K562 (cell line): ENCODE measurements around the gene DDX20. TPM values are rescaled to one million over a fixed set of nuclear protein-coding genes. Genes with fewer than 3 reads are reported as not detected.

Experiments
- ARID2 ChIP-seq: fragments of 450-650 bp; IDR thresholded peaks from 2 replicates; pipeline ENCODE4 v1.6.1; 2017; ENCODE audit warnings: antibody characterized with exemption, mild to moderate bottlenecking
- ATF7 ChIP-seq: fragments of 450-650 bp; IDR thresholded peaks from 2 replicates; pipeline ENCODE4 v1.7.1; 2014; ENCODE audit warnings: mild to moderate bottlenecking, moderate library complexity
- BDP1 ChIP-seq: IDR thresholded peaks from 3 replicates; pipeline ENCODE4 v1.6.1; 2011; ENCODE audit not compliant: insufficient read length, insufficient read depth
- CCNT2 ChIP-seq: IDR thresholded peaks from 2 replicates; pipeline ENCODE4 v1.6.1; 2011; ENCODE audit warnings: borderline replicate concordance, low read depth, mild to moderate bottlenecking, moderate library complexity, mixed read lengths, low read length; ENCODE audit not compliant: insufficient read length; ENCODE audit errors: extremely low read depth
- CHD4 ChIP-seq: fragments of 200-600 bp; sonication (generic); IDR thresholded peaks from 3 replicates; pipeline ENCODE4 v1.6.1; 2012; ENCODE audit warnings: low read depth, mild to moderate bottlenecking, mixed read lengths, low read length, inconsistent platforms; ENCODE audit not compliant: insufficient read depth, insufficient replicate concordance, poor library complexity, severe bottlenecking
- EGR1 ChIP-seq: fragments of 450-650 bp; conservative IDR thresholded peaks from 2 replicates; pipeline ENCODE4 v1.6.1; 2017; ENCODE audit warnings: mild to moderate bottlenecking
- EZH2 ChIP-seq: IDR thresholded peaks from 2 replicates; pipeline ENCODE4 v1.6.1; 2012; ENCODE audit warnings: low read depth, mild to moderate bottlenecking, inconsistent platforms, low read length, borderline replicate concordance
- HNRNPL ChIP-seq: fragments of 200-400 bp; formaldehyde crosslinking; IDR thresholded peaks from 2 replicates; pipeline ENCODE4 v1.6.1; 2017; ENCODE audit warnings: low read depth, mild to moderate bottlenecking, low read length
- MEF2A ChIP-seq: IDR thresholded peaks from 2 replicates; pipeline ENCODE4 v1.6.1; 2011; ENCODE audit warnings: low read depth, mild to moderate bottlenecking, low read length, moderate library complexity; ENCODE audit not compliant: control insufficient read depth
- MYC ChIP-seq, 2 experiments: fragments of 250-450 bp in 1 of 2; sonication (Bioruptor Pico) in 1 of 2; IDR thresholded peaks; 2 replicates each; pipeline versions ENCODE4 v1.5.1 to v1.6.1; 2012 to 2021; ENCODE audit warnings: low read depth in 2 of 2, borderline replicate concordance in 1 of 2, improper control_type of control experiment in 1 of 2, low read length in 1 of 2, mild to moderate bottlenecking in 1 of 2, moderate library complexity in 1 of 2
- NR2F6 ChIP-seq: fragments of 450-650 bp; formaldehyde crosslinking; IDR thresholded peaks from 2 replicates; pipeline ENCODE4 v1.4.0; 2020; ENCODE audit warnings: mild to moderate bottlenecking
- PPARD ChIP-seq: fragments of 250-450 bp; sonication (Bioruptor Pico); IDR thresholded peaks from 2 replicates; pipeline ENCODE4 v1.8.0; 2022; ENCODE audit warnings: inconsistent platforms, mild to moderate bottlenecking, moderate library complexity
- SIN3B ChIP-seq: fragments of 450-650 bp; IDR thresholded peaks from 2 replicates; pipeline ENCODE4 v1.6.1; 2017; ENCODE audit warnings: low read depth, mild to moderate bottlenecking, moderate library complexity
- SUPT5H ChIP-seq: fragments of 450-650 bp; IDR thresholded peaks from 2 replicates; pipeline ENCODE4 v1.6.1; 2016
- WHSC1 ChIP-seq: IDR thresholded peaks from one replicate; pipeline ENCODE4 v1.6.1; 2012; ENCODE audit warnings: low read length, control low read depth, inconsistent platforms
- ZNF184 ChIP-seq: sonication (generic); formaldehyde crosslinking; IDR thresholded peaks from 2 replicates; pipeline ENCODE4 v1.5.0; 2020; ENCODE audit warnings: missing genetic modification reagents
- ZNF239 ChIP-seq: fragments of 250-450 bp; sonication (Bioruptor Pico); IDR thresholded peaks from 2 replicates; pipeline ENCODE4 v1.4.0; 2020; ENCODE audit warnings: mild to moderate bottlenecking
- polyA plus RNA-seq, 8 experiments: library from polyadenylated mRNA; depleted of rRNA in 4 of 8; stranded (reverse) in 5 of 8; unstranded in 3 of 8; fragments of >200 nt; fragmentation: Nextera tagmentation in 2 of 8; fragmentation: Illumina TruSeq in 1 of 8; extraction: Ambion mirVana in 2 of 8; extraction: Trizol in 1 of 8; gene quantifications; 2 replicates each; pipeline versions ENCODE4 v1.2.1 to v1.2.3, GENCODE V29; 2011 to 2014; ENCODE audit warnings: inconsistent platforms in 1 of 8, missing spikeins in 1 of 8
- total RNA-seq, 7 experiments: library from RNA; depleted of rRNA in 6 of 7; stranded (reverse); fragments of >200 nt in 6 of 7; fragmentation: Illumina TruSeq in 2 of 7; extraction: Trizol in 2 of 7; gene quantifications; 2 replicates each; pipeline versions ENCODE4 v1.2.1 to v1.2.3, GENCODE V29; 2011 to 2021; ENCODE audit warnings: low replicate concordance in 1 of 7
- TF ChIP-seq, protein P1 (sequence below): sonication (generic); formaldehyde crosslinking; IDR thresholded peaks from 2 replicates; pipeline ENCODE4 v1.8.1; 2022; ENCODE audit warnings: missing genetic modification reagents
- TF ChIP-seq, protein P2 (sequence below): conservative IDR thresholded peaks from 2 replicates; pipeline ENCODE4 v1.6.1; 2011; ENCODE audit warnings: low read depth, mild to moderate bottlenecking, low read length; ENCODE audit not compliant: control insufficient read depth
- TF ChIP-seq, protein P3 (sequence below): sonication (generic); formaldehyde crosslinking; IDR thresholded peaks from 2 replicates; pipeline ENCODE4 v1.8.0; 2022; ENCODE audit warnings: mild to moderate bottlenecking, missing genetic modification reagents

Gene DDX20
- total and polyA plus RNA-seq, 9 of the 15 experiments (the other 6 are each of a cell fraction or from before 2014, with no cell fraction given) = 8.3 to 33.4 (median 24.5) TPM

DNA sequence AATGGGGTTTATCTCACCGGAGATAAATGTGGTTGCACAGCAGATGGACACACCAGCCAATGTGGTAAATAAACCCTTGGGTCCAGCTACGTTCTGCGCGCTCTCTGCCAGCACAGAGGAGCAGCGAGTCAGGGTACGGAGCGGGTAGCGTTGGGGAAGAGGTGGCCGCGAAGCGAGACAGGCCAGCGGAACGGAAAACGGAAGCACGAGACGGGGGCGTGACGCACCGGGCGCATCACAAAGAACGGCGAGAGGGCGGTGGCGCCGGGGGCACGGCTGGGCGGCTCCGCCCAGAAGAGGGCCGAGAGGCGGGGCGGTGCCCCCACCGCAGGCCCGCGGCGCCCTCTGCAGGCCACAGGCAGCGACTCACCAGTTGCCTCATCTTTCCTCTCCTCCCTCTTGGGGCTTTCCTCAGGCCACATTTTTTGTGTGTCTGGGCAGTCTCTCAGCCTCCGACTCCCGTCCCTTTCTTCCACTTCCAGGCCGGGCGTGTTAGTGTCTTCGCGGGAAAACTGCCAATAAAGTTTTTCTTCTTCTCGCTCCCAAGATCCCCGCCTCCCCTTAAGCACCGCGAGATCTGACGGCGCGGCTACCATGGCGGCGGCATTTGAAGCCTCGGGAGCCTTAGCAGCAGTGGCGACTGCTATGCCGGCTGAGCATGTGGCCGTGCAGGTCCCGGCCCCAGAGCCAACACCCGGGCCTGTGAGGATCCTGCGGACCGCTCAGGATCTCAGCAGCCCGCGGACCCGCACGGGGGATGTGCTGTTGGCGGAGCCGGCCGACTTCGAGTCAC lies at the start of gene DDX20 (continued):
- TF ChIP-seq, protein P1, sequence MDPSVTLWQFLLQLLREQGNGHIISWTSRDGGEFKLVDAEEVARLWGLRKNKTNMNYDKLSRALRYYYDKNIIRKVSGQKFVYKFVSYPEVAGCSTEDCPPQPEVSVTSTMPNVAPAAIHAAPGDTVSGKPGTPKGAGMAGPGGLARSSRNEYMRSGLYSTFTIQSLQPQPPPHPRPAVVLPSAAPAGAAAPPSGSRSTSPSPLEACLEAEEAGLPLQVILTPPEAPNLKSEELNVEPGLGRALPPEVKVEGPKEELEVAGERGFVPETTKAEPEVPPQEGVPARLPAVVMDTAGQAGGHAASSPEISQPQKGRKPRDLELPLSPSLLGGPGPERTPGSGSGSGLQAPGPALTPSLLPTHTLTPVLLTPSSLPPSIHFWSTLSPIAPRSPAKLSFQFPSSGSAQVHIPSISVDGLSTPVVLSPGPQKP (CRISPR knock-in tag) = 0 out of 2 replicates have a peak, but pooled peaks have one; percentile 26
- TF ChIP-seq, protein P2, sequence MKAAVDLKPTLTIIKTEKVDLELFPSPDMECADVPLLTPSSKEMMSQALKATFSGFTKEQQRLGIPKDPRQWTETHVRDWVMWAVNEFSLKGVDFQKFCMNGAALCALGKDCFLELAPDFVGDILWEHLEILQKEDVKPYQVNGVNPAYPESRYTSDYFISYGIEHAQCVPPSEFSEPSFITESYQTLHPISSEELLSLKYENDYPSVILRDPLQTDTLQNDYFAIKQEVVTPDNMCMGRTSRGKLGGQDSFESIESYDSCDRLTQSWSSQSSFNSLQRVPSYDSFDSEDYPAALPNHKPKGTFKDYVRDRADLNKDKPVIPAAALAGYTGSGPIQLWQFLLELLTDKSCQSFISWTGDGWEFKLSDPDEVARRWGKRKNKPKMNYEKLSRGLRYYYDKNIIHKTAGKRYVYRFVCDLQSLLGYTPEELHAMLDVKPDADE = peak; percentile 74; the same call in 1 of the 2 replicates
- TF ChIP-seq CCNT2 = peak; percentile 95
- peak; percentile 95 for TF ChIP-seq SIN3B
- TF ChIP-seq ARID2 = peak; percentile 48; the same call in 1 of the 2 replicates
- TF ChIP-seq, protein P3, sequence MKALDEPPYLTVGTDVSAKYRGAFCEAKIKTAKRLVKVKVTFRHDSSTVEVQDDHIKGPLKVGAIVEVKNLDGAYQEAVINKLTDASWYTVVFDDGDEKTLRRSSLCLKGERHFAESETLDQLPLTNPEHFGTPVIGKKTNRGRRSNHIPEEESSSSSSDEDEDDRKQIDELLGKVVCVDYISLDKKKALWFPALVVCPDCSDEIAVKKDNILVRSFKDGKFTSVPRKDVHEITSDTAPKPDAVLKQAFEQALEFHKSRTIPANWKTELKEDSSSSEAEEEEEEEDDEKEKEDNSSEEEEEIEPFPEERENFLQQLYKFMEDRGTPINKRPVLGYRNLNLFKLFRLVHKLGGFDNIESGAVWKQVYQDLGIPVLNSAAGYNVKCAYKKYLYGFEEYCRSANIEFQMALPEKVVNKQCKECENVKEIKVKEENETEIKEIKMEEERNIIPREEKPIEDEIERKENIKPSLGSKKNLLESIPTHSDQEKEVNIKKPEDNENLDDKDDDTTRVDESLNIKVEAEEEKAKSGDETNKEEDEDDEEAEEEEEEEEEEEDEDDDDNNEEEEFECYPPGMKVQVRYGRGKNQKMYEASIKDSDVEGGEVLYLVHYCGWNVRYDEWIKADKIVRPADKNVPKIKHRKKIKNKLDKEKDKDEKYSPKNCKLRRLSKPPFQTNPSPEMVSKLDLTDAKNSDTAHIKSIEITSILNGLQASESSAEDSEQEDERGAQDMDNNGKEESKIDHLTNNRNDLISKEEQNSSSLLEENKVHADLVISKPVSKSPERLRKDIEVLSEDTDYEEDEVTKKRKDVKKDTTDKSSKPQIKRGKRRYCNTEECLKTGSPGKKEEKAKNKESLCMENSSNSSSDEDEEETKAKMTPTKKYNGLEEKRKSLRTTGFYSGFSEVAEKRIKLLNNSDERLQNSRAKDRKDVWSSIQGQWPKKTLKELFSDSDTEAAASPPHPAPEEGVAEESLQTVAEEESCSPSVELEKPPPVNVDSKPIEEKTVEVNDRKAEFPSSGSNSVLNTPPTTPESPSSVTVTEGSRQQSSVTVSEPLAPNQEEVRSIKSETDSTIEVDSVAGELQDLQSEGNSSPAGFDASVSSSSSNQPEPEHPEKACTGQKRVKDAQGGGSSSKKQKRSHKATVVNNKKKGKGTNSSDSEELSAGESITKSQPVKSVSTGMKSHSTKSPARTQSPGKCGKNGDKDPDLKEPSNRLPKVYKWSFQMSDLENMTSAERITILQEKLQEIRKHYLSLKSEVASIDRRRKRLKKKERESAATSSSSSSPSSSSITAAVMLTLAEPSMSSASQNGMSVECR (CRISPR knock-in tag) = peak; percentile 82
- TF ChIP-seq MYC (IDR thresholded peaks at IDR 0.05; ENCODE audit: low read depth, low read length) = peak; percentile 91
- no peak; the same call in 1 of the 2 replicates for TF ChIP-seq MYC (CRISPR knock-in tag; IDR thresholded peaks at IDR 0.05; ENCODE audit: borderline replicate concordance, low read depth)
- peak; percentile 94 for TF ChIP-seq ATF7
- peak; percentile 93; the same call in 1 of the 2 replicates for TF ChIP-seq HNRNPL
- TF ChIP-seq ZNF184 (CRISPR knock-in tag) = no peak
- no peak for TF ChIP-seq CHD4
- no peak for TF ChIP-seq BDP1
- TF ChIP-seq MEF2A = no peak
- TF ChIP-seq SUPT5H = peak; percentile 89
- TF ChIP-seq NR2F6 (CRISPR knock-in tag) = no peak
- no peak for TF ChIP-seq PPARD
- no peak for TF ChIP-seq WHSC1
- no peak for TF ChIP-seq ZNF239 (CRISPR knock-in tag)
- TF ChIP-seq EZH2 = no peak
- no peak for TF ChIP-seq EGR1
